Activated T-cell treated with anti-CD3 and anti-CD28 coated beads for 24 hours (primary cell): ENCODE data around the gene TMEM223.
"Not testable (repeated sequence)": the region's sequence is repeated elsewhere in the genome, so short reads cannot be mapped to it uniquely, and the experiment has no call there.

Source experiments
- DNase-seq: peaks from one replicate; pipeline ENCODE4 v3.0.0-alpha.2; 2020; ENCODE audit warnings: low read depth

The TMEM223 gene

DNA sequence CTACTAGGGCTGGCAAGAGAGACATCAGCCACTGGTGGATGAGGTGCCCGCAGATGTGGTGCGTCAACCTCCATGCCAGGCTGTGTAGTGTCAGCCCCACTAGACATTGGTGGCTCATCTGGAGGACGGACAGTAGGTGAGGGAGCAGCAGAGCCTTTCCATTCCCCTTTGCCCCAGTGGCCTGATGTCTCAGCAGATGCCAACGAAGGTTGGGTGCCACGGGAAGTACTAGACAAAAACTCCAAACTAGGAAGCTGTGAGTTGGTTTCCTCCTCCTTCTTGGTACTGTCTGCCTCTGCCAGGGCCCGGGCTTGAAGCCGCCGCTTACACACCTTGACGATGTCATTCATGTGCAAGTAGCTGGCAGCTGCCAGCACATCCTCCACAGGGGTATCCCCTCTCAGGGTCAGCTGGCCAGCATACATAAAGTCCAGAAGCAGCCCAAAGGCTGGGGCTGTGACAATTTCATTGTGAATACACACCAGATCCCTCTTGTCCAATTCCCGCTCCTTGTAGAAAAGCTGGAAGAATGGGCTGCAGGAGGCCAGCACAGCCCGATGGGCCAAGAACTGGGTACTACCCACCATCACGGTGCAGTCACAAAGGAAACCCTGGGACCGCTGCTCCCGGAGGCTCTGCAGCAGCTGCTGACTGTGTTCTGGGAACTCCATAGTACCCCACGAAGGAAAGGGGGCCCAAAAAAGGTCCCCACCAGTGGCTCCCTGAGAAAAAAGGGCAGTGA lies 38.6 kb downstream of the TMEM223 start:
- no peak for DNase-seq

DNA sequence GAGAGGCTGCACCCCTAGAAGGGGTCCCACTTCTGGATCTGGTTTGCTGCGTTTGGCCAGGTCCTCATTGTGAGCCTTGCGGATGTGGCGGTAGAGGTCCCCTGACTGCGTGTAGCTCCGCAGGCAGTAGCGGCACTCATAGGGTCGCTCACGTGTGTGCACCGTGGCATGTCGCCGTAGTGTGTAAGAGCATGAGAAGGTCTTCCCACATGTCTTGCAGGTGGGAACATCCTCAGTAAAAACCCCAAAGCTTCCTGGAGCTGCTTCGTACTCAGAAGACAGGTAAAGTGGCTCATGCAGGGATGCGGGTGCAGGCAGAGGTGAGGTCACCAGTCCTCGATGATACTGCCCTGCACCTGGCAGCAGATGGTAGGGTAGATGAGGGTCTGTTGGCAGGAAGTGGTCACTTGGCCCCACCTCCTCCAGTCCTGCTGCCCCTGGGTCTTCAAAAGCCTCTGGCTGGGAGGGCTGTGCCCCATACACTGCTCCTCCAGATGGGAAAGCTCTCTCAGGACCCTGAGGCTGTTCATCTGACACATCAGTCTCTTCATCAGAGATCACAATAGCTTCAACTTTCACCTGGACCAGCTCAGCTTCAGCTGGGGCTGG lies 39.5 kb downstream of the TMEM223 start:
- DNase-seq = no peak

DNA sequence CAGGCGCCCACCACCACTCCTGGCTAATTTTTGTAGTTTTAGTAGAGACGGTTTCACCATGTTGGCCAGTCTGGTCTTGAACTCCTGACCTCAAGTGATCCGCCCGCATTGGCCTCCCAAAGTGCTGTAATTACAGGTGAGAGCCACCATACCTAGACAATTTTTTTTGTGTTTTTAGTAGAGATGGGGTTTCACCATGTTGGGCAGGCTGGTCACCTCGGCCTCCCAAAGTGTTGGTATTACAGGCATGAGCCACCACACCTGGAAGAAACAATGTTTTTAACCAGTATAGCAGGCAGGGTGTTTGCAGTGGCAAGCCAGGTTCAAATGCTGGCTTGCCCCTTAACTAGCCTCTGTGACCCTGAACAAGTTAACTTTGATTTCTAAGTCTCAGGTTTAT lies 41.9 kb downstream of the TMEM223 start:
- not testable (repeated sequence) for DNase-seq

DNA sequence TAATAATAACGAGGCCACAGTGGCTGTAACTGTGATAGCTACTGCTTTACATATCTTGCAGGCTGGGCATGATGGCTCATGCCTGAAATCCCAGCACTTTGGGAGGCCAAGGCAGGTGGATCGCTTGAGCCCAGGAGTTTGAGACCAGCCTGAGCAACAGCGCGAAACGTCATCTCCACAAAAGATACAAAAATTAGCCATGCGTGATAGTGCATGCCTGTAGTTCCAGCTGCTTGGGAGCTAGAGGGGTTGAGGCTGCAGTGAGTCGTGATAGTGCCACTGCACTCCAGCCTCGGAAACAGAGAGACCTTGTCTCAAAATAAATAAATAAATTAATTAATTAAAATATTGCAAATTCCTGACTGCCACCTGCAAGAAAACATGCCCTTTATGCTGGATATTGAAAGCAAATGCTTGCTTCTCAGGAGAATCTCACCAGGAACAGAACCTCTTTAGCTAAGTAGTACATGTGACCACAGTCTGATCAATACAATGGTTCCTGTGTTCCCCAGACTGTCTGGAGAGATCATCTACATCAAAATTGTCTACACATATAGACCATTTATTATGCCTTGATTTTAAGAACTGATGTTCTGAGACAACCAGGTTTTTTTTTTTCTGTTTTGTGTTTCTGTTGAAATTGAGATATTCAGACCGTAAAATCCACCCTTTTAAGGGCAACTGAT lies 44.2 kb downstream of the TMEM223 start:
- no peak for DNase-seq
